Measurements from ENCODE around the gene SEC31A.
"Not testable (repeated sequence)": the region's sequence is repeated elsewhere in the genome, so short reads cannot be mapped to it uniquely, and the experiment has no call there.

SEC31A gene

DNA sequence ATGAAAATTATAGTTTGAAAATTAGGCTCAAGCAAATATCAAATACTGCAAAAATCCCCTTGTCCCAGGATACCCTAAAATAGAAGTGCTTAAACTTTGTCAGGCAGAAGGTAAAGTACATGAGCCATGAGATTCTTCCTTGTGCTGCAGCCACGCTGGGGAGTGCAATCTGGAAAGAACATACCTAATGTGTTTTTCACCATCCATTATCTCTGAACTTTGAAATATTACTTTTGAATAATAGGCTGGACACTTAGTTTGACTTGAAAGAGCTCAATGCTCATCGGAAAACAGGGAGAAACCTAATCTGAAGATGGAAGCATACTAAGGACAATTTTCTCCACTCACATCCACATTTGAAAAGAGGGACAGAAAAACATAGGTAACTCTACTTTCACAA, 28.4 kb upstream of the SEC31A start:
- TF ChIP-seq, protein P1, sequence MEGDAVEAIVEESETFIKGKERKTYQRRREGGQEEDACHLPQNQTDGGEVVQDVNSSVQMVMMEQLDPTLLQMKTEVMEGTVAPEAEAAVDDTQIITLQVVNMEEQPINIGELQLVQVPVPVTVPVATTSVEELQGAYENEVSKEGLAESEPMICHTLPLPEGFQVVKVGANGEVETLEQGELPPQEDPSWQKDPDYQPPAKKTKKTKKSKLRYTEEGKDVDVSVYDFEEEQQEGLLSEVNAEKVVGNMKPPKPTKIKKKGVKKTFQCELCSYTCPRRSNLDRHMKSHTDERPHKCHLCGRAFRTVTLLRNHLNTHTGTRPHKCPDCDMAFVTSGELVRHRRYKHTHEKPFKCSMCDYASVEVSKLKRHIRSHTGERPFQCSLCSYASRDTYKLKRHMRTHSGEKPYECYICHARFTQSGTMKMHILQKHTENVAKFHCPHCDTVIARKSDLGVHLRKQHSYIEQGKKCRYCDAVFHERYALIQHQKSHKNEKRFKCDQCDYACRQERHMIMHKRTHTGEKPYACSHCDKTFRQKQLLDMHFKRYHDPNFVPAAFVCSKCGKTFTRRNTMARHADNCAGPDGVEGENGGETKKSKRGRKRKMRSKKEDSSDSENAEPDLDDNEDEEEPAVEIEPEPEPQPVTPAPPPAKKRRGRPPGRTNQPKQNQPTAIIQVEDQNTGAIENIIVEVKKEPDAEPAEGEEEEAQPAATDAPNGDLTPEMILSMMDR (IDR thresholded peaks at IDR 0.05; ENCODE audit: insufficient read depth, low read depth, low read length, missing control alignments): no peak
- DNase-seq (ENCODE audit: low read depth): no peak
- H3K4me3 ChIP-seq (ENCODE audit: low read depth, low read length): no peak overlapping the region

DNA sequence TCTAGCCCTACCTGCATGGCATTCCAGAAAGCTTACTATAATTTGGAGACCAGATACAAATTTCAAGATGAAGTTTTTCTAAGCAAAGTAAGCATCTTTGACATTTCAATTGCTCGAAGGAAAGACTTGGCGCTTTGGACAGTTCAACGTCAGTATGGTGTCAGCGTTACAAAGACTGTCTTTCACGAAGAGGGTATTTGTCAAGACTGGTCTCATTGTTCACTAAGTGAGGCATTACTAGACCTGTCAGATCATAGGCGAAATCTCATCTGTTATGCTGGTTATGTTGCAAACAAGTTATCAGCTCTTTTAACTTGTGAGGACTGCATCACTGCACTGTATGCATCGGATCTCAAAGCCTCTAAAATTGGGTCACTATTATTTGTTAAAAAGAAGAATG, 27.1 kb upstream of the SEC31A start:
- TF ChIP-seq, protein P1 (IDR thresholded peaks at IDR 0.05; ENCODE audit: insufficient read depth, low read depth, low read length, missing control alignments): no peak
- no peak for DNase-seq (ENCODE audit: low read depth)
- H3K4me3 ChIP-seq (ENCODE audit: low read depth, low read length): no peak overlapping the region

DNA sequence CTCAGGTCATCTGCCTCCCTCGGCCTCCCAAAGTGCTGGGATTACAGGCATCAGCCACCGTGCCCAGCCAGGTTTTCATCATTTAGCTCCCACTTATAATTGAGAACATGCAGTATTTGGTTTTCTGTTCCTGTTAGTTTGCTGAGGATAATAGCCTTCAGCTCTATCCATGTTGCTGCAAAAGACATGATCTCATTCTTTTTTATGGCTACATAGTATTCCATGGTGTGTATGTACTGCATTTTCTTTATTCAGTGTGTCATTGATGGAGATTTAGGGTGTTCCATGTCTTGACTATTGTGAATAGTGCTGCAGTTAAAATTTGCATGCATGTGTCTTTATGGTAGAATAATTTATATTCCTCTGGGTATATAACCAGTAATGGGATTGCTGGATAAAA, 23.0 kb upstream of the SEC31A start:
- not testable (repeated sequence) for H3K4me3 ChIP-seq (ENCODE audit: low read depth, low read length); DNase-seq (ENCODE audit: low read depth)

DNA sequence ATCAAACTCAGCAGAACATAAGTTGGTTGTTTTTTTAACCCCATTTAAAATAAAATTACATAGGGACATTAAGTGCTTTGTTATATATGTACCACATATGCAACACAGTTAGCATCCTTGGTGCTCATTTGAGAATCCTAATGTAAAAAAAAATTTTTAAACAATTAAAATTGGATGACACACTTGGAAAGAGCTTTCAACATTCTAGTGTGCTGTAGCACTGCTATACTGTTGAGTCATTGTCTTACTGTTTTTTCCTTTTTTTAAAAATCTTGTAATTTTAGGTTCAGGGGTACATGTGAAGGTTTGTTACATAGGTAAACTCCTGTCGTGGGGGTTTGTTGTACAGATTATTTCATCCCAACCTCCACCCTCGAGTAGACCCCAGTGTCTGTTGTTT, 22.4 kb upstream of the SEC31A start:
- DNase-seq (ENCODE audit: low read depth): no peak
- TF ChIP-seq, protein P1 (IDR thresholded peaks at IDR 0.05; ENCODE audit: insufficient read depth, low read depth, low read length, missing control alignments): no peak
- H3K4me3 ChIP-seq (ENCODE audit: low read depth, low read length): no peak overlapping the region

DNA sequence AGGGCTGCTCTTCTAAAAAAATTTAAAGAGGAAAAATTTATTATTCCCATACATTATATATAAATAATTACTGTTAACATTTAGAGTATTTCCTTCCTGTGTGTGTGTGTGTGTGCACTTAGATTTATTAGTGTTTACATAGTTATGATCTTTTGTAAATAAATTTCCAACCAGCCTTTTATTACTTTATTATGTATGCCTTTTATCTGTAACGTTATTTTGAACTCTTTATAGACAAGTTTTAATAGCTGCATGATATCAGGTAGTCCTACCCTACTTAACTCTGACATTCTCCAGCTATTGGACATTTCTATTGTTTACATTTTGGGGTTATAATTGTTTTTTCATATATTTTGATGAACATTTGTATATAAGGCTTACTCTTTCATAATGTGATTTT, 18.4 kb upstream of the SEC31A start:
- no peak for DNase-seq (ENCODE audit: low read depth)
- no peak overlapping the region for H3K4me3 ChIP-seq (ENCODE audit: low read depth, low read length)
- TF ChIP-seq, protein P1 (IDR thresholded peaks at IDR 0.05; ENCODE audit: insufficient read depth, low read depth, low read length, missing control alignments): no peak

DNA sequence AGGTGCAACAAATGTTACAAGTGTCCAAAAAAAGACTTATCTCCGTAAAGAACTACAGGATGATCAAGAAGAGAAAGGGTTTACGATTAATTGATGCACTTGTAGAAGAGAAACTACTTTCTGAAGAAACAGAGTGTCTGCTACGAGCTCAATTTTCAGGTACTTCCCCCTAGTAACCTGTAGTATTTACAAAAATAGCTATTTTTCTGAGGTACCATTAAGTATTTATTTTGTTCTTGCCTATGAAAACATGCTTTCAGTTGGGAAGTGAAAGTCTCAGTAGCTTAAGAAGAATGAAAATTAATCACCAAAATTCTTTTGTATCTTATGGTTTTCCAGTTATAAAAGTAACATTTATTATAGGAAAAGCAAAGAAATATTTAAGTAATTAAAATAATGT, 15.5 kb upstream of the SEC31A start:
- H3K4me3 ChIP-seq (ENCODE audit: low read depth, low read length): no peak overlapping the region
- TF ChIP-seq, protein P1 (IDR thresholded peaks at IDR 0.05; ENCODE audit: insufficient read depth, low read depth, low read length, missing control alignments): no peak
- DNase-seq (ENCODE audit: low read depth): peak; percentile 54

DNA sequence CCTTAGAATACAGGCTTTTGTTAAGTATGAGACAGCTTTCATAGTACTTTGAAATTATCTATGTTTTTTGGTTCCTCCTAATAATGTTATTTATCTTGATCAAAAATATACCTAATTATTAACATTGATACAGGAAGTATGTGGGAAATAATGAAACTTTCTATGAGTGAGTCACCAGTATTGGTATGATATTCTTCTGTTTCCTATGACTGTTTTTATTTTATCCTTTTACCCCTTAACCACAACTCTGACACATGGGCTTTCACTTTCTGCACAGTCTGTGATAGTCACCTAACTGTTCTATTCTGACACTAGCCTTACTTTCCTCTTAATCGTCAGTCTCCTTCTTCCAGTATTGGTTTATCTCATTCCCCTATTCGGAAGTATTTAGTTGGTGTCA, 14.3 kb upstream of the SEC31A start:
- TF ChIP-seq, protein P1 (IDR thresholded peaks at IDR 0.05; ENCODE audit: insufficient read depth, low read depth, low read length, missing control alignments): no peak
- H3K4me3 ChIP-seq (ENCODE audit: low read depth, low read length): no peak overlapping the region
- peak; percentile 84 for DNase-seq (ENCODE audit: low read depth)

All from GM12865 (cell line).